K562 (cell line): ENCODE results near the gene COL9A2.

Experiments
- EZH2 ChIP-seq: IDR thresholded peaks from 2 replicates; pipeline ENCODE4 v1.6.1; 2012; ENCODE audit warnings: low read depth, mild to moderate bottlenecking, inconsistent platforms, low read length, borderline replicate concordance
- THRAP3 ChIP-seq: fragments of 450-650 bp; IDR thresholded peaks from 2 replicates; pipeline ENCODE4 v1.6.1; 2016; ENCODE audit warnings: mild to moderate bottlenecking, inconsistent platforms, borderline replicate concordance
- TF ChIP-seq, protein P1 (sequence below): sonication (generic); formaldehyde crosslinking; IDR thresholded peaks from 2 replicates; pipeline ENCODE4 v1.9.0; 2022; ENCODE audit warnings: mild to moderate bottlenecking, missing genetic modification reagents

- TF ChIP-seq, protein P1, sequence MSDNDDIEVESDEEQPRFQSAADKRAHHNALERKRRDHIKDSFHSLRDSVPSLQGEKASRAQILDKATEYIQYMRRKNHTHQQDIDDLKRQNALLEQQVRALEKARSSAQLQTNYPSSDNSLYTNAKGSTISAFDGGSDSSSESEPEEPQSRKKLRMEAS (CRISPR knock-in tag) = no peak
- TF ChIP-seq EZH2 (no peak), THRAP3 (no peak)
Observed at GRCh38 chr1:40267767-40268187, 49.3 kb downstream of the COL9A2 start.
